Measurements from ENCODE around the gene LAMC1.

The LAMC1 gene

DNA sequence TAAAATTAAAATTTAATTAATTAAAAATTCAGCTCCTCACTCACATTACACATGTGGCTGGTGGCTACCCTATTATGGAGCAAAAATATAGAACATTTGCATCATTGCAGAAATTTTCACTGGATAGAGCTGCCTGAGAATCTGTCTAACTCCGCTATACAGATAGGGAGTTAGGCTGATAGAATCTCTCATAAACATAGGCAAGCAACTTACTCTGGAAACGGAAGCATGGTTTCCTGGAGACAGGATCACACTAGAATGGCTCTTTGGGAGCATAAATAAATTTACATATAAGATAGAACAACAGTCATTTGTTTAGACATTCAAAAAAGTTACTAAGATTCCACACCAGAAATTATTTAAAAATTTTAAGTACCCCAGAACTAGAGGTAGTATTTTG, 150.6 kb downstream of the LAMC1 start:
- no CpG with 5 or more reads among the region's 2 CpGs for WGBS (ENCODE audit: extremely low coverage, insufficient coverage, insufficient read length)
- H3K9ac ChIP-seq (ENCODE audit: low read length) = no peak overlapping the region
- no peaks in the 10 kb centered on the region for H3K4me1 ChIP-seq (ENCODE audit: control insufficient read depth in 1 of 2, insufficient read depth in 2 of 2, low read length in 2 of 2)
- H2BK5ac ChIP-seq (ENCODE audit: low read depth, low read length, poor library complexity) = no peak overlapping the region
- no peak overlapping the region for H2BK120ac ChIP-seq (ENCODE audit: insufficient read depth, low read length, poor library complexity)
- H3K18ac ChIP-seq (ENCODE audit: low read length) = no peak overlapping the region
- no peak overlapping the region for H2BK12ac ChIP-seq (ENCODE audit: low read length)
- H3K79me1 ChIP-seq (ENCODE audit: low read length) = no peaks in the 10 kb centered on the region
- H3K36me3 ChIP-seq (ENCODE audit: control insufficient read depth in 1 of 2, insufficient read depth in 2 of 2, low read length in 2 of 2) = no peaks in the 10 kb centered on the region
- no peak overlapping the region for H3K4ac ChIP-seq (ENCODE audit: low read depth, low read length)
- no peak overlapping the region for H2AFZ ChIP-seq (ENCODE audit: insufficient read depth, low read length, poor library complexity)
- H3K23ac ChIP-seq (ENCODE audit: low read length) = no peak overlapping the region
- H3K27me3 ChIP-seq (ENCODE audit: insufficient read depth, low read length) = no peaks in the 10 kb centered on the region
- no peak overlapping the region for H2AK5ac ChIP-seq (ENCODE audit: low read length)
- no peak overlapping the region for H4K8ac ChIP-seq (ENCODE audit: low read depth, low read length)
- H3K27ac ChIP-seq (ENCODE audit: low read depth, low read length) = no peak overlapping the region
- no peaks in the 10 kb centered on the region for H3K79me2 ChIP-seq (ENCODE audit: control insufficient read depth, insufficient read depth, low read length, poor library complexity)
- no peaks in the 10 kb centered on the region for H3K9me3 ChIP-seq (ENCODE audit: insufficient read depth, low read depth, low read length)
- H4K12ac ChIP-seq (ENCODE audit: low read depth, low read length) = no peak overlapping the region
- no peak overlapping the region for H3K14ac ChIP-seq (ENCODE audit: low read length)
- H3K4me2 ChIP-seq (ENCODE audit: low read length) = no peak overlapping the region
- DNase-seq = no peak
- no peak overlapping the region for H4K91ac ChIP-seq (ENCODE audit: low read depth, low read length)
- no peak overlapping the region for H3K4me3 ChIP-seq (ENCODE audit: low read depth, low read length)

DNA sequence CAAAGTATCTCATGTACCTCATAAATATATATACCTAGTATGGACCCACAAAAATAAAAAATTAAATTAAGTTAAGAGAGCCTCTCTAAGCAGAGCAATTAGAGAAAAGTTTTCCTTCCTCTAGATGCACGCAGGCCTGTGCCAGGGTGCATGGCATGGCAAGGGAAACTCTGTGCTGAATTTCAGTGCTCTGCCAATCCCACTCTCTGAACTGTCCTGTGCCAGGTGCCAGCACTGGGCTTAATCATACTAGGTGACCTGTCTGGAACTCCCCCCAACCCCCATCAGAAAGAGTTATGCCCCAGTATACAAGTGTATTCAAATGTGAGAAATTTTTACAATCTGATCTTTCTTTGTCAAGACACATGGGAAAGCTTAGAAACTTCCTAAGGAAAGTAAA, 152.4 kb downstream of the LAMC1 start:
- Histone ChIP-seq H3K14ac (ENCODE audit: low read length) (no peak overlapping the region), H2BK12ac (ENCODE audit: low read length) (no peak overlapping the region), H2AFZ (ENCODE audit: insufficient read depth, low read length, poor library complexity) (no peak overlapping the region), H3K9ac (ENCODE audit: low read length) (no peak overlapping the region), H3K9me3 (ENCODE audit: insufficient read depth, low read depth, low read length) (no peaks in the 10 kb centered on the region), H3K4ac (ENCODE audit: low read depth, low read length) (no peak overlapping the region), H3K36me3 (ENCODE audit: control insufficient read depth in 1 of 2, insufficient read depth in 2 of 2, low read length in 2 of 2) (no peaks in the 10 kb centered on the region), H3K4me1 (ENCODE audit: control insufficient read depth in 1 of 2, insufficient read depth in 2 of 2, low read length in 2 of 2) (peaks cover 0 to 2% of the 10 kb centered on the region in 2 experiments), H3K79me2 (ENCODE audit: control insufficient read depth, insufficient read depth, low read length, poor library complexity) (no peaks in the 10 kb centered on the region), H3K23ac (ENCODE audit: low read length) (no peak overlapping the region), H2BK120ac (ENCODE audit: insufficient read depth, low read length, poor library complexity) (no peak overlapping the region), H3K27me3 (ENCODE audit: insufficient read depth, low read length) (no peaks in the 10 kb centered on the region), H4K8ac (ENCODE audit: low read depth, low read length) (no peak overlapping the region), H2AK5ac (ENCODE audit: low read length) (no peak overlapping the region), H3K79me1 (ENCODE audit: low read length) (no peaks in the 10 kb centered on the region), H3K4me3 (ENCODE audit: low read depth, low read length) (no peak overlapping the region), H3K18ac (ENCODE audit: low read length) (no peak overlapping the region), H4K12ac (ENCODE audit: low read depth, low read length) (no peak overlapping the region), H3K27ac (ENCODE audit: low read depth, low read length) (no peak overlapping the region), H2BK5ac (ENCODE audit: low read depth, low read length, poor library complexity) (no peak overlapping the region), H3K4me2 (ENCODE audit: low read length) (no peak overlapping the region), H4K91ac (ENCODE audit: low read depth, low read length) (no peak overlapping the region)
- no CpG with 5 or more reads among the region's 1 CpG for WGBS (ENCODE audit: extremely low coverage, insufficient coverage, insufficient read length)
- DNase-seq = no peak

DNA sequence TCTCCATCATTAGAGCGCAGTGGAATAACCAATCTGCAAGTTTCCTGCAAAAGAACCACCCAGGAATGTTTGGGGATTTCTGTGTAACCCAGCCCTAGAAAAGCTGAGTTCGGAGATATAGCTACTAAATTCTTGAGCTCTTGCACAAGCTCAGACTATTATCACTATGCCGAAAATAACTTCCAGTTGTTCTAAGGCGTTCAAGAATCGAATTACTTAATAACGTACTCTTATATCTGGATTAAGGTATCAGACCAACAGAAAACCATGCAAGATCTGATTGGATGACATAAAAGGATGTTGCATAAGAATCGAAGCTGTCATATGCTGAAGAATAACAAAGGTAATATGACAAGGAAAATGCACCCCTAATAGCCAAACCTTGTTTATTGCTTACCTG, 155.3 kb downstream of the LAMC1 start:
- no peak overlapping the region for H4K8ac ChIP-seq (ENCODE audit: low read depth, low read length)
- peaks cover 0 to 4% of the 10 kb centered on the region in 2 experiments for H3K4me1 ChIP-seq (ENCODE audit: control insufficient read depth in 1 of 2, insufficient read depth in 2 of 2, low read length in 2 of 2)
- no peaks in the 10 kb centered on the region for H3K27me3 ChIP-seq (ENCODE audit: insufficient read depth, low read length)
- DNase-seq = no peak
- no peak overlapping the region for H3K23ac ChIP-seq (ENCODE audit: low read length)
- H3K9ac ChIP-seq (ENCODE audit: low read length) = no peak overlapping the region
- H3K4ac ChIP-seq (ENCODE audit: low read depth, low read length) = no peak overlapping the region
- no peaks in the 10 kb centered on the region for H3K79me2 ChIP-seq (ENCODE audit: control insufficient read depth, insufficient read depth, low read length, poor library complexity)
- no peak overlapping the region for H2AFZ ChIP-seq (ENCODE audit: insufficient read depth, low read length, poor library complexity)
- H3K4me3 ChIP-seq (ENCODE audit: low read depth, low read length) = no peak overlapping the region
- H3K36me3 ChIP-seq (ENCODE audit: control insufficient read depth in 1 of 2, insufficient read depth in 2 of 2, low read length in 2 of 2) = no peaks in the 10 kb centered on the region
- H2BK120ac ChIP-seq (ENCODE audit: insufficient read depth, low read length, poor library complexity) = no peak overlapping the region
- H2AK5ac ChIP-seq (ENCODE audit: low read length) = no peak overlapping the region
- no peak overlapping the region for H3K14ac ChIP-seq (ENCODE audit: low read length)
- H4K91ac ChIP-seq (ENCODE audit: low read depth, low read length) = no peak overlapping the region
- H3K27ac ChIP-seq (ENCODE audit: low read depth, low read length) = no peak overlapping the region
- no peak overlapping the region for H3K4me2 ChIP-seq (ENCODE audit: low read length)
- H3K9me3 ChIP-seq (ENCODE audit: insufficient read depth, low read depth, low read length) = no peaks in the 10 kb centered on the region
- no peak overlapping the region for H3K18ac ChIP-seq (ENCODE audit: low read length)
- no peak overlapping the region for H4K12ac ChIP-seq (ENCODE audit: low read depth, low read length)
- H2BK5ac ChIP-seq (ENCODE audit: low read depth, low read length, poor library complexity) = no peak overlapping the region
- H2BK12ac ChIP-seq (ENCODE audit: low read length) = no peak overlapping the region
- H3K79me1 ChIP-seq (ENCODE audit: low read length) = no peaks in the 10 kb centered on the region
- WGBS (ENCODE audit: extremely low coverage, insufficient coverage, insufficient read length) = no CpG with 5 or more reads among the region's 7 CpGs

DNA sequence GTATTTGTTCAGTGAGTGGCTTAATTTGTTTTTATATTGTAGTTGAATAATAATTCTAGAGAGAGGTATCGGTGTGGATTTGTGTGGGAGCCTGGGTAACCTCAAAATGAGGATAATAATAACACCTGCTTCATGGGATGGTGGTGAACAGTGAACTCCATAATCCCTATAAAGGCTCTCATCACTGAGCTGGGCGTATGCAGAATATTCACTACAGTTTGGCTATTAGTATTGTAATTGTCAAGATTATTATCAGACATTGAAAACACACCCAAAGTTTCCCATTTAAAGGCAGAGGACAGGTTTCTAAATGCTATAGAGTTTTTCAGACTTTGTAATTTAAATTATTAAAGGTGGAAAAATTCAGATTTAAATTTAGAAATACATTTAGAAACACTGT, 155.8 kb downstream of the LAMC1 start:
- no peak overlapping the region for H3K4ac ChIP-seq (ENCODE audit: low read depth, low read length)
- H3K79me1 ChIP-seq (ENCODE audit: low read length) = no peaks in the 10 kb centered on the region
- WGBS (ENCODE audit: extremely low coverage, insufficient coverage, insufficient read length) = 100% methylated on average over 1 of the region's 2 CpGs

More for the DNA sequence above, 155.8 kb downstream of the LAMC1 start:
- H3K79me2 ChIP-seq (ENCODE audit: control insufficient read depth, insufficient read depth, low read length, poor library complexity) = no peaks in the 10 kb centered on the region
- H2BK5ac ChIP-seq (ENCODE audit: low read depth, low read length, poor library complexity) = no peak overlapping the region
- H2BK12ac ChIP-seq (ENCODE audit: low read length) = no peak overlapping the region
- H3K4me3 ChIP-seq (ENCODE audit: low read depth, low read length) = no peak overlapping the region
- no peak overlapping the region for H3K4me2 ChIP-seq (ENCODE audit: low read length)
- no peak overlapping the region for H3K18ac ChIP-seq (ENCODE audit: low read length)
- H3K27ac ChIP-seq (ENCODE audit: low read depth, low read length) = no peak overlapping the region
- H3K14ac ChIP-seq (ENCODE audit: low read length) = no peak overlapping the region
- H3K27me3 ChIP-seq (ENCODE audit: insufficient read depth, low read length) = no peaks in the 10 kb centered on the region
- DNase-seq = no peak
- H3K9ac ChIP-seq (ENCODE audit: low read length) = no peak overlapping the region
- H3K4me1 ChIP-seq (ENCODE audit: control insufficient read depth in 1 of 2, insufficient read depth in 2 of 2, low read length in 2 of 2) = peaks cover 0 to 4% of the 10 kb centered on the region in 2 experiments
- no peak overlapping the region for H4K91ac ChIP-seq (ENCODE audit: low read depth, low read length)
- no peaks in the 10 kb centered on the region for H3K9me3 ChIP-seq (ENCODE audit: insufficient read depth, low read depth, low read length)
- no peak overlapping the region for H4K8ac ChIP-seq (ENCODE audit: low read depth, low read length)
- H2BK120ac ChIP-seq (ENCODE audit: insufficient read depth, low read length, poor library complexity) = no peak overlapping the region
- no peak overlapping the region for H4K12ac ChIP-seq (ENCODE audit: low read depth, low read length)
- H3K36me3 ChIP-seq (ENCODE audit: control insufficient read depth in 1 of 2, insufficient read depth in 2 of 2, low read length in 2 of 2) = no peaks in the 10 kb centered on the region
- H2AFZ ChIP-seq (ENCODE audit: insufficient read depth, low read length, poor library complexity) = no peak overlapping the region
- H3K23ac ChIP-seq (ENCODE audit: low read length) = no peak overlapping the region
- no peak overlapping the region for H2AK5ac ChIP-seq (ENCODE audit: low read length)
